ENCODE results near the gene POLR3GL. TPM values are rescaled to one million over a fixed set of nuclear protein-coding genes. Genes with fewer than 3 reads are reported as not detected.

Gene POLR3GL
- 10 to 100 TPM; 18.0 to 32.8 (median 18.1) TPM for total RNA-seq

DNA sequence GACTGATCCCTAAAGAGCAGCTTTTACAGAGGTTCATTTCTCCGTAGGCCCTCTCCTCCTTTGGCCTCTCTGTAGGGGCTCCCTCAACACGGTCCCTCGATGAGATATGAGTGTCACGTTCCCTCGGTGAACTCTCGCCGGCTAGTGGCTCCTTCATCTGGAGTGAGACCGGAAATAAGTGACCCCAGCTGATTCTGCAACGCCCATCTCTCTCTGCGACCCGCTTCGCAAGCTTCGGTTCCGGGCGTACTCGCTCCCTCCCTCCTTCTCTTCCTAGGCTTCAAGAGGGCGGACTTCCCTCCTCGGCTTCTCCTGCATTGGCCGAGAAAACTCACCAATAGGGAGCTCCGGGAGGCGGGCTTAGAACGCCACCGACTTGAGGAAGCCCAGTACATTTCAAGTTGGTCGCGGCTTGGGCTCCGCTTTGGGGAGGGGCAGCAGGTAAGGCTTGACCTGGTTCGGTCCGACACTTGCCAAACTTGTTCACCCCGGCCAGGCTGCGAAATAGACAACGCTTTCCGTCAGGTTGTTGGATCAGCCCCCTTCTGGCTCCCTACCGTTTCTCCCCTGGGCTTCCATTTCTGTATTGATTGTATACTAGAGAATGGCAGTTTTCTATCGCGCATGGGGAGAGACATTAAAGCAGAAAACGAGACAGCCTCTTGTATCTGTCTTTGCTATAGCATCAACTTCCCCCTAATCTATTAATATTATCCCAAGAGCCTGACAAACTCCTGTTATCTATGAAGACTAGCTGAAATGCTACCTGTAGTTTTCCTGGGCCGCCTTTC is at the start of gene POLR3GL, which contains the start of gene ANKRD34A:
TSS of gene POLR3GL (plus strand) at position 363 of the 791 bp plus-strand sequence. CDS start 10,176 bp downstream, outside the sequence.
TSS of gene ANKRD34A (minus strand) at position 248 of the 791 bp plus-strand sequence. CDS start 2,816 bp downstream, outside the sequence.
- peaks cover 12 to 17% of the 10 kb centered on the region in 2 donors for H3K4me1 ChIP-seq
- no peaks in the 10 kb centered on the region for H3K9me3 ChIP-seq
- H3K27me3 ChIP-seq = no peaks in the 10 kb centered on the region
- TF ChIP-seq, protein P1, sequence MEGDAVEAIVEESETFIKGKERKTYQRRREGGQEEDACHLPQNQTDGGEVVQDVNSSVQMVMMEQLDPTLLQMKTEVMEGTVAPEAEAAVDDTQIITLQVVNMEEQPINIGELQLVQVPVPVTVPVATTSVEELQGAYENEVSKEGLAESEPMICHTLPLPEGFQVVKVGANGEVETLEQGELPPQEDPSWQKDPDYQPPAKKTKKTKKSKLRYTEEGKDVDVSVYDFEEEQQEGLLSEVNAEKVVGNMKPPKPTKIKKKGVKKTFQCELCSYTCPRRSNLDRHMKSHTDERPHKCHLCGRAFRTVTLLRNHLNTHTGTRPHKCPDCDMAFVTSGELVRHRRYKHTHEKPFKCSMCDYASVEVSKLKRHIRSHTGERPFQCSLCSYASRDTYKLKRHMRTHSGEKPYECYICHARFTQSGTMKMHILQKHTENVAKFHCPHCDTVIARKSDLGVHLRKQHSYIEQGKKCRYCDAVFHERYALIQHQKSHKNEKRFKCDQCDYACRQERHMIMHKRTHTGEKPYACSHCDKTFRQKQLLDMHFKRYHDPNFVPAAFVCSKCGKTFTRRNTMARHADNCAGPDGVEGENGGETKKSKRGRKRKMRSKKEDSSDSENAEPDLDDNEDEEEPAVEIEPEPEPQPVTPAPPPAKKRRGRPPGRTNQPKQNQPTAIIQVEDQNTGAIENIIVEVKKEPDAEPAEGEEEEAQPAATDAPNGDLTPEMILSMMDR (IDR thresholded peaks at IDR 0.05) = no peak
- TF ChIP-seq POLR2AphosphoS5 (IDR thresholded peaks at IDR 0.05) (peak; percentile 74 to 95 (median 82)), POLR2A (IDR thresholded peaks at IDR 0.05) (peak; percentile 95)
- peak; percentile 95 to 97 for DNase-seq (ENCODE audit: low spot score in 2 of 2)
- peak within 1 kb of the TSS; percentile 92 to 93 for H3K27ac ChIP-seq
- peak within 1 kb of the TSS; percentile 49 to 80 (median 66) for H3K4me3 ChIP-seq
- intact Hi-C loops (cut with DNase I; ENCODE audit: low total_unique reads) = no loop called here
- H3K36me3 ChIP-seq = no peaks in the 10 kb centered on the region

DNA sequence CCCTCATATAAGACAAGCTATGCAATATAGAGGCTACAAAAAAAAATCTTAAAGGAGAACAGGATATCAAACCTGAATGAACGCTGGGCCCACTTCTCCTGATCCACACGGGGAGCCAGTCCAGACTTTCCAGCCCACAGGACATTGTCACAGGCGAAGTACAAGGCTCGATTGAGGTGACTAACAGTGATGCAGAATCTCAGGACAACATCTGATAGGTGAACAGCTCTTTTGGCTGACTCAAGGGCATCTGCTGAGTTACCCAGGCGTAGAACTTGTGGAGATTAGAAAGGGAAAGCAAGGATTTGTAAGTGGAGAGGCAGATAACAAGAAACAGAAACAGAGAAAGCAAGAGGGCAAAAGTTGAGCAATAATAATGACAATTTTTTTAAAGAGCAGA is 47.7 kb upstream of the POLR3GL start:
- DNase-seq (ENCODE audit: low spot score in 2 of 2) = no peak
- no peaks in the 10 kb centered on the region for H3K9me3 ChIP-seq
- intact Hi-C loops (cut with DNase I; ENCODE audit: low total_unique reads) = no loop called here
- H3K27me3 ChIP-seq = no peaks in the 10 kb centered on the region
- H3K36me3 ChIP-seq = no peaks in the 10 kb centered on the region
- peaks cover 4 to 15% of the 10 kb centered on the region in 2 donors for H3K4me1 ChIP-seq
- H3K27ac ChIP-seq = no peak overlapping the region
- H3K4me3 ChIP-seq = no peak overlapping the region
- no peak for TF ChIP-seq POLR2A (IDR thresholded peaks at IDR 0.05)

DNA sequence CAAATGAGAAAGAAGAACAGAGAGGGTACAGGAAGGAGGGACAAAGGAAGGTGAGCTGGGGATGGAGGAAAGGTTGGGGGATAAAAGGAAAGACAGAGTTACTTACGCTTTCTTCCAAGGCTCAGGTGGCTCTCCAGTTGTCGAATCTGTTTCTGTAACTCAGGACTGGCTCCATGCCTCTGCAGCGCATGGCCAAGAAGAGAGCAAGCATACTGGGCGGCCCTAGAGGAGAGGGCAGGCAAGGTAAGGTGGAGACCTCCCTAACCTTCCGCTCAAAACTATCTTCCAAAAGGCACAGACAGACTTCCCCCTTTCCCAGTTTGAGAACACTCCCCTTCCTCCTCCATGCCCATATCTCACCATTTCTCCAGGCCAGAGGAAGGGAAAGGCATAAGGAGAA is 46.9 kb upstream of the POLR3GL start:
- intact Hi-C loops (cut with DNase I; ENCODE audit: low total_unique reads) = no loop called here
- Histone ChIP-seq H3K9me3 (no peaks in the 10 kb centered on the region), H3K4me1 (peaks cover 4 to 15% of the 10 kb centered on the region in 2 donors), H3K27ac (peak overlapping the region; percentile 93 to 94), H3K27me3 (no peaks in the 10 kb centered on the region), H3K36me3 (no peaks in the 10 kb centered on the region), H3K4me3 (peak overlapping the region; percentile 88 to 95 (median 88))
- no peak for DNase-seq (ENCODE audit: low spot score in 2 of 2)
- TF ChIP-seq, protein P1 (IDR thresholded peaks at IDR 0.05) = no peak
- TF ChIP-seq POLR2A (IDR thresholded peaks at IDR 0.05) (no peak), POLR2AphosphoS5 (IDR thresholded peaks at IDR 0.05) (no peak)

DNA sequence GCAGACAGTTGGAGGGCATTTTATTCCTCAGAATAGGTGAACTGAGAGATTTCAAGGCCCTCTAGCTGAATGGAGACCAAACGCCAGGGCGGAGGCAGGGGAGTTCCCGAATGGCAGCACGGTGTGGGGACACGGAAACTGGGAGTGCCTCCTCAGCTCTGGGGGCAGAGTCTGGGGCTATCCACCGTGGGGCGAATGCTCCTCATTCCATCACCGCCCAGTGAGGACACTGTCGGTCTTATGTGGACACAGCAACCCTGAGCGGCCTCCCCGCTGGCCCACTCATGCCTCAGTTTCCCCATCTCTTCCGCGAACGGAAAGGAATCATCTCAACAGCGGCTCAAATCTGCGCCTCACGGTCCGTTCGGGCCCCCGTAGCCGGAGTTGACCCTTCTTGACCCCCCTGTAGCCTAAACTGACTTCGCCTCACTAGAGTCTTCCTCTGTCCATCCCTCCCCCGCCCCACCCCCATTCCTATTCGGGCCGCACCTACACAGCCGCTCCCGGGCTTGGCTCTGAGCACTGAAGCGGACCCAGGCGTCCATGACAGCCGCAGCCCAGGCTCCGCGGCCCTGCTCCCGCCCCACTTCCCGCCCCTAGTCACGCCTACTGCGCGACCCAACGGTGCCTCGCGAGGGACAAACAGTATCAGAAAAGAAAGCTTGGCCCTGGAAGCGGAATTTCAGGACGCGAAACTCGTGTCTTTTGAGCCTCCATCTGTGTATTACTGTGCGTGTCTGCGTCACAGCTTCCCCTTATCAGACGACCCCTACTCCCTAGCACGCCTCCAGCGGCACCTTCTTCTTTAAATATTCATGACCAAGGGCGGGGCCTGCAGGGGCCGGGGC is 46.1 kb upstream of the POLR3GL start, which contains the start of gene PEX11B:
TSS of gene PEX11B (minus strand) at position 574 of the 848 bp plus-strand sequence. CDS start at position 545, 29 bp downstream.
- H3K4me1 ChIP-seq = peaks cover 4 to 15% of the 10 kb centered on the region in 2 donors
- TF ChIP-seq, protein P1 (IDR thresholded peaks at IDR 0.05) = peak in 1 of 3 donors; percentile 31
- TF ChIP-seq POLR2A (IDR thresholded peaks at IDR 0.05) (peak; percentile 37), POLR2AphosphoS5 (IDR thresholded peaks at IDR 0.05) (peak; percentile 83 to 85 (median 84))
- H3K4me3 ChIP-seq = peak within 1 kb of the TSS; percentile 88 to 95 (median 88)
- no peaks in the 10 kb centered on the region for H3K9me3 ChIP-seq
- H3K27me3 ChIP-seq = no peaks in the 10 kb centered on the region
- intact Hi-C loops (cut with DNase I; ENCODE audit: low total_unique reads) = no loop called here
- peak; percentile 88 for DNase-seq (ENCODE audit: low spot score in 2 of 2)
- H3K36me3 ChIP-seq = no peaks in the 10 kb centered on the region
- H3K27ac ChIP-seq = peak within 1 kb of the TSS; percentile 93 to 94

Measured in breast epithelium (tissue), 4 donors.